Measurements from ENCODE around the gene F10. TPM values are rescaled to one million over a fixed set of nuclear protein-coding genes. Genes with fewer than 3 reads are reported as not detected.

Gene F10
- total and polyA plus RNA-seq, 9 of the 15 experiments (the other 6 are each of a cell fraction or from before 2014, with no cell fraction given), result 0.04 to 0.09 (median 0.07) TPM; not detected in 5

GRCh38 chr13:113153810-113154748 is 31.5 kb downstream of the F10 start (continued):
- TF ChIP-seq ELK3 (CRISPR knock-in tag; IDR thresholded peaks at IDR 0.05) (no peak), ILF3 (IDR thresholded peaks at IDR 0.05; ENCODE audit: borderline replicate concordance) (no peak), MAZ (CRISPR knock-in tag; conservative IDR thresholded peaks at IDR 0.05 in 1 of 2, IDR thresholded peaks at IDR 0.05 in 1 of 2) (peak in 1 of 2 experiments; percentile 34; a peak in 1 of 4 replicates), MBD2 (IDR thresholded peaks at IDR 0.05; ENCODE audit: borderline replicate concordance, low read depth) (0 out of 2 replicates have a peak, but pooled peaks have one; percentile 36), ZNF586 (CRISPR knock-in tag; conservative IDR thresholded peaks at IDR 0.05) (no peak), GTF3C2 (IDR thresholded peaks at IDR 0.05; ENCODE audit: borderline replicate concordance, extremely low read depth, insufficient read length) (no peak), SETDB1 (IDR thresholded peaks at IDR 0.05; ENCODE audit: low read length) (no peak), RBM22 (IDR thresholded peaks at IDR 0.05; ENCODE audit: low read depth, low read length, poor library complexity, severe bottlenecking) (no peak), USF1 (CRISPR knock-in tag; IDR thresholded peaks at IDR 0.05) (peak; percentile 86), CEBPZ (IDR thresholded peaks at IDR 0.05; ENCODE audit: borderline replicate concordance, low read depth, low read length) (no peak), NCOA6 (IDR thresholded peaks at IDR 0.05) (no peak), CTBP1 (IDR thresholded peaks at IDR 0.05; ENCODE audit: borderline replicate concordance) (no peak), RBM25 (IDR thresholded peaks at IDR 0.05; ENCODE audit: low read depth, low read length, severe bottlenecking) (no peak), SMAD2 (IDR thresholded peaks at IDR 0.05; ENCODE audit: low read depth, low read length) (no peak), BHLHE40 (IDR thresholded peaks at IDR 0.05; ENCODE audit: low read length) (peak; percentile 92), ZBTB1 (CRISPR knock-in tag; IDR thresholded peaks at IDR 0.05; ENCODE audit: borderline replicate concordance, low read depth) (no peak)

Measured in K562 (cell line).